Left renal pelvis (tissue), 4 donors: ENCODE results near the gene MND1. TPM values are rescaled to one million over a fixed set of nuclear protein-coding genes. Genes with fewer than 3 reads are reported as not detected.

Experiments used
- DNase-seq, 4 donors: peaks; one replicate each; pipeline ENCODE4 v3.0.0-alpha.2; 2013; ENCODE audit warnings: low read depth in 4 of 4, low spot score in 3 of 4
- polyA plus RNA-seq, 4 donors: library from polyadenylated mRNA; unstranded; fragments of 120-200 nt; gene quantifications; one replicate each; pipeline ENCODE4 v1.2.1, GENCODE V29; 2013; ENCODE audit not compliant: insufficient read length in 4 of 4

The MND1 gene
- polyA plus RNA-seq, 4 donors = 11.6 to 22.7 (median 15.3) TPM

DNA sequence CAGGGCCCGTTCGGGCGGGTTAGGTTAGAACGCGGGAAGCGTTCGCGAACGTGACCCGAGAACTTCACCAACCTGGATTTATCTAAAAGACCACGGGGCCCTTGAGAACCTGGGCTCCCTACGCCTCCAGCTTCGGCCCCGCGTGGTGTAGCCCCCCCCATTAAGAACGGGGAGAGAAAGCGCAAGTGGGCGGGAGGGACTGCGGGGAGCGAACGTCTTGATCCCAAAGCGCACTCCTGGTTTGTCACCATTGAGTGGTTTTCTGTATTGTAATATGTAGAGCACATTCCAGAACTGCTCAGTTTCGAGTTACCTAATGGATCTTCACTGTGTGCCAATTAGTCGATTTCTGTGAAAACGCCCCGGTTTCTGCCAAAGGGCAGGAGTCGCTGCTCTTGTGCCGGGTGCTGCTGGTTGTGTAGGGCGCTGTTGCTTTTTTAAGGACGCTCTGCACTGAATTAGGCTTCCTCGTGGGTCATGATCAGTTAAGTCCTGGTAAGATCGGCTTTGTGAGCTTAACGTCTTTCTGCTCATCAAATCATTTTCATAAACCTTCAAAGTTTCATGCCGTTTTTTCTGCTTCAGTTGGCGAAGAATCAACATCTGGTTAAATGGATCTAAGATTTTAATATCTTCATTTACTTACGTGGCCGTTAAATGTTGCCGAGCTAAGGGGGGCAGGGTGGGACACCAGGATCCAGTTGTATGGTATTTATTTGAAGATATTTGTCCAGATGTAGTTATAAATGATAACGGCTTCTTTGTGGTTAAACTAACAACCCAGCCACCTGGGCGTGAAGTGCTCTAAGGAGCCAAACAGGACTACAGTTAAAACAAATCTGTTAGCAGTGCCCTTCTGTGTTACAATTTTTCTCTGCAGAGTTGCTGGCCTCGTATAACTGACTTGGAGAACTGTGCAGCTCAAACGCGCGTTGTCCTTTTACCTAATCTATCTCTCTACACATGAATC, 809 bp downstream of the MND1 start:
- peak in 3 of 4 donors; percentile 44 to 45 (median 44) for DNase-seq

DNA sequence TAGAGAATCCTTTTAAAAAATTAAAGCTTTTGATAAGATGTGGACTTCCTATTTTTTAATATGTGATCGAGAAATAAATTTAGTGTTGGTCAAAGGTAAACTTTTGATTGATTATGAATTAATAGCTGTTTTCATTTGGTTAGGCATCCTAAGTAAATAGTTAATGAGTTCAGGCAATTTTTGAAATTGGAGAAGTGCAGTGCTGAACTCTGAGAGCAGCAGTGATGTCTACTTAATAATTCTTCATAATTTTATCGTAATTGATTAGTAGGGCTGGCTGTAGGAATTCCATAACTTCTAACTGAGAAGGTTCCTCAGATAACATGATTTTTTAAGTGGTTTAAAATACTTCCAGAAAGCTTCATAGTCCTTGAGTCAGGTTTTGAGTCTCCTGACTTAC, 1.5 kb downstream of the MND1 start:
- no peak for DNase-seq

GRCh38 chr4:153346563-153346962, 2.1 kb downstream of the MND1 start:
- DNase-seq = no peak

- DNase-seq = no peak
Measured at GRCh38 chr4:153347117-153347516, 2.6 kb downstream of the MND1 start.

DNA sequence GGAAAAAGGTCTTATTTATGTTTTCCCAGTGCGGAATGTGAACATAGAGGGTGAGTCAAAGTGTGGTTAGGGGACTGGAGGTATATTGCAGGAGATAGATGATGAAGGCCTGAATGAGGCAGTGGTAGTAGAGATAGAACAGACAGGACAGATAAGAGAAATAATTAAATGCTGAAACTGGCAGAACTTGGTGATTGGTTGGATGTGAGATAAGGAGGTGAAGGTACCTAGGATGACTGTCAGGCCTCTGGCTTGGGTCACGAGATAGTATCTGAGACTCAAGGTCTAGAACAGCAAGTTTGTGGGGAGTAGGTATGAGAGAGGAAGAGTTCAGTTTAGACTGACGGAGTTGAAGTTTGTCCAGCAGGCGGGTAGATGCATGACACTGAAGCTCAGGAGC, 3.5 kb downstream of the MND1 start:
- no peak for DNase-seq

- no peak for DNase-seq
Measured at GRCh38 chr4:153349206-153349805, 4.8 kb downstream of the MND1 start.

- DNase-seq = no peak
Measured at GRCh38 chr4:153362184-153362583, 17.7 kb downstream of the MND1 start.

DNA sequence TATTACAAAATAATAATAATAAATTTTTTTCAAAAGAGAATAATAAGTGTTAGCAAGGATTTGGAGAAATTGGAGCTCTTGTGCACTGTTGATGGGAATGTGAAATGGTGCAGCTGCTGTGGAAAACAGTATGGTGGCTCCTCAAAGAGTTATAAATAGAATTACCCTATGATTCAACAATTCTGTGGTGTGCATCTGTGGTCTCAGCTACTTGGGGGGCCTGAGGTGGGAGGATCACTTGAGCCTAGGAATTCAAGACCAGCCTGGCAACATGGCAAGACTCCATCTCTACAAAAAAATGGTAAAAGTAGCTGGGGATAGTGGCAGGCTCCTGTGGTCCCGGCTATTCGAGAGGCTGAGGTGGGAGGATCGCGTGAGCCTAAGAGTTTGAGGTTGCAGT, 19.6 kb downstream of the MND1 start:
- no peak for DNase-seq

- DNase-seq = no peak
Measured at GRCh38 chr4:153365003-153365402, 20.5 kb downstream of the MND1 start.

DNA sequence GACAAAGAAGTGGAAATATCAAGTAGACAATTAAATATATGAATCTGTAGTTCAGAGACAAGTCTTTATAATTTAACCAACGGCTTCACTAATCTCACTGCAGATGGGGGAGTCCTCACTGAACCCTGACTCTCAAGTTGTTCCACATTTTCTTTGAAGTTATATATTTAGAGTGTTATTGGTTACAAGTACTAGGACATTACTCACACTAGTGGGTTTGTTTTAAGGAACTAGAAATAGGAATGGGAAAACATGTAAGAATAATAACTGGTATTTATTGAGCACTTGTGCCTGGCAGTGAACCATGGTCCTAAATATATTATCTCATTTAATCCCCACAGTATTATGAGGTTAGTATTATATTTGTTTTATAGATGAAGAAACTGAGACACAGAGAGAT, 22.0 kb downstream of the MND1 start:
- no peak for DNase-seq

GRCh38 chr4:153367092-153367491, 22.6 kb downstream of the MND1 start:
- no peak for DNase-seq

DNA sequence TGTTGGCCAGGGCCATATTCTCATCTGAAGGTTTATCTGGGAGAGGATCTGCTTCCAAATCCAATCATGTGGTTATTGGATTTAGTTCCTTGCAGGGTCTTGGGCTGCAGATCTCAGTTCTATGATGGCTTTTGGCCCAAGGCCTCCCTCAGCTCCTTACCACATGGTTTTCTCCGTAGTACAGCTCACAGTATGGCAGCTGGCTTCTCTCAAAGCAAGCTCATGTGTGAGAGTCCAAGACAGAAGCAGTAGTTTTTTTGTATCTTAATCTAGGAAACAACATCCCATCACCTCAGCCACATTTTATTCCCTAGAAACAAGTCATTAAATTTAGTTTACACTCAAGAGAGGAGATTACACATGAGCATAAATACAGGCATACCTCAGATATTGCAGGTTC, 24.5 kb downstream of the MND1 start:
- no peak for DNase-seq

- no peak for DNase-seq
Measured at GRCh38 chr4:153371701-153372234, 27.3 kb downstream of the MND1 start.

GRCh38 chr4:153372967-153373562, 28.6 kb downstream of the MND1 start:
- DNase-seq = no peak

DNA sequence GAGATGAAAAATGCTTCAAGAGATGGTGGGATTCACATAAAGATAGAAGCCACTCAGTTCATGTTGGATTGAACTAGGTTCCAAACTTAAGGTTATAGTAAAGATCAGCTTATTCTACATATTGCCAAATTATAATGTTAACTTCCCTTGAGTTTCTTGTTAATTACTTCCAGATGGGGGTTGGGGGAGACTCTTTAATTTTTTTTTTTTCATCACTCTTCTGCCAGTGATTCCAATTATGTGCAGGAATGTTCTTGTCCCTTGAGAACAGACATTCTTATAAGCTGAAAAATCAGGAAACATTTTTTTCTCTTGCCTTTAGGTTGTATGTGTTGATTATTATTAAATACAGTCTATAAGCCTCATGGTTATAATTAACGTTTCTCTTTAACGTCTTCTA, 30.0 kb downstream of the MND1 start:
- no peak for DNase-seq

- no peak for DNase-seq
Measured at GRCh38 chr4:153375303-153375702, 30.8 kb downstream of the MND1 start.

GRCh38 chr4:153383131-153383530, 38.6 kb downstream of the MND1 start:
- no peak for DNase-seq

DNA sequence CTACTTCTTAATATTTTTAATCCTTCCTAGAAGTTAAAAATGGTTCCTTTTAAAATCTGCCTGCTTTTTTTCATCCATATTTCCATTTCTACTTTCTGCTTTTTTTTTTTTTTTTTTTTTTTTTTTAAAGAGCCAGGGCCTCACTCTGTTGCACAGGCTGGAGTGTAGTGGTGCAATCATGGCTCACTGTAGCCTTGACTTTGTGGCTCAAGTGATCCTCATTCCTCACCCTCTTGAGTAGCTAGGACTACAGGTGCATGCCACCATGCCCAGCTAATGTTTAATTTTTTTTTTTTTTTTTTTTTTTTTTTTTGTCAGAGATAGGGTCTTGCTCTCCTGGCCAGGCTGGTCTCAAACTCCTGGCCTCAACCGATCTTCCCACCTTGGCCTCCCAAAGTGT, 39.7 kb downstream of the MND1 start:
- DNase-seq = no peak

DNA sequence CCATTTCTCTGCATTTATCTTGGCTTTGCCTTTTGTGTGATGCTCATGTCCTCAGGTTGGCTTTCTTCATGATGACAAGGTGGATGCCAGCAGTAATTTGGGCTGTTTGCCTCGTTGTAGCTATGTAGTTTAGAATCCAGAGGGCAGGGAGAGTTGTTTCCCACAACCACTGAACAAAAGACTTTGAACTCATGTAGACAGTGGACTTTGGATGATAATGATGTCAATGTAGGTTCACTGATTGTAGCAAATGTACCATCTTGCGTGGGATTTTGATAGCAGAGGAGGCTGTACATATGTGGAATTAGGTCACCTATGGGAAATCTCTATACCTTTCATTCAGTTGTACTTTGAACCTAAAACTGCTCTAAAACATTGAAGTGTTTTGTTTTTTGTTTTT, 41.3 kb downstream of the MND1 start:
- no peak for DNase-seq

- no peak for DNase-seq
Measured at GRCh38 chr4:153387981-153388380, 43.5 kb downstream of the MND1 start.

GRCh38 chr4:153393397-153393796, 48.9 kb downstream of the MND1 start:
- no peak for DNase-seq
